Smooth muscle cell of the pulmonary artery (primary cell): ENCODE results near the gene RAPGEF1. TPM values are rescaled to one million over a fixed set of nuclear protein-coding genes. Genes with fewer than 3 reads are reported as not detected.

Experiments used
- total RNA-seq: library from RNA; depleted of rRNA; stranded (reverse); fragments of >200 nt; gene quantifications from 2 replicates; pipeline ENCODE4 v1.2.3, GENCODE V29; 2014

Gene RAPGEF1, protein sequence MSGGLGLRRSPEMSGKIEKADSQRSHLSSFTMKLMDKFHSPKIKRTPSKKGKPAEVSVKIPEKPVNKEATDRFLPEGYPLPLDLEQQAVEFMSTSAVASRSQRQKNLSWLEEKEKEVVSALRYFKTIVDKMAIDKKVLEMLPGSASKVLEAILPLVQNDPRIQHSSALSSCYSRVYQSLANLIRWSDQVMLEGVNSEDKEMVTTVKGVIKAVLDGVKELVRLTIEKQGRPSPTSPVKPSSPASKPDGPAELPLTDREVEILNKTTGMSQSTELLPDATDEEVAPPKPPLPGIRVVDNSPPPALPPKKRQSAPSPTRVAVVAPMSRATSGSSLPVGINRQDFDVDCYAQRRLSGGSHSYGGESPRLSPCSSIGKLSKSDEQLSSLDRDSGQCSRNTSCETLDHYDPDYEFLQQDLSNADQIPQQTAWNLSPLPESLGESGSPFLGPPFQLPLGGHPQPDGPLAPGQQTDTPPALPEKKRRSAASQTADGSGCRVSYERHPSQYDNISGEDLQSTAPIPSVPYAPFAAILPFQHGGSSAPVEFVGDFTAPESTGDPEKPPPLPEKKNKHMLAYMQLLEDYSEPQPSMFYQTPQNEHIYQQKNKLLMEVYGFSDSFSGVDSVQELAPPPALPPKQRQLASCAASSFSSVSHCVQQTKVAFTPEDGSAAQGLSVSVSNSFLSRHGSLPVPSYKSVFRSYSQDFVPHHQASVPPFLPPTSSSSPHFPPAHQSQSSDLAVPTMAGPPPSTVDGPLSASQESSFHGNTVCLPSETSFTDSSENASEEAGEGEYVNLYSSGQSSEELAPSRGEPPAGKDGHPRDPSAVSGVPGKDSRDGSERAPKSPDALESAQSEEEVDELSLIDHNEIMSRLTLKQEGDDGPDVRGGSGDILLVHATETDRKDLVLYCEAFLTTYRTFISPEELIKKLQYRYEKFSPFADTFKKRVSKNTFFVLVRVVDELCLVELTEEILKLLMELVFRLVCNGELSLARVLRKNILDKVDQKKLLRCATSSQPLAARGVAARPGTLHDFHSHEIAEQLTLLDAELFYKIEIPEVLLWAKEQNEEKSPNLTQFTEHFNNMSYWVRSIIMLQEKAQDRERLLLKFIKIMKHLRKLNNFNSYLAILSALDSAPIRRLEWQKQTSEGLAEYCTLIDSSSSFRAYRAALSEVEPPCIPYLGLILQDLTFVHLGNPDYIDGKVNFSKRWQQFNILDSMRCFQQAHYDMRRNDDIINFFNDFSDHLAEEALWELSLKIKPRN (N-terminal part only)
- 22.7 and 31.9 TPM in 2 replicates for total RNA-seq

DNA sequence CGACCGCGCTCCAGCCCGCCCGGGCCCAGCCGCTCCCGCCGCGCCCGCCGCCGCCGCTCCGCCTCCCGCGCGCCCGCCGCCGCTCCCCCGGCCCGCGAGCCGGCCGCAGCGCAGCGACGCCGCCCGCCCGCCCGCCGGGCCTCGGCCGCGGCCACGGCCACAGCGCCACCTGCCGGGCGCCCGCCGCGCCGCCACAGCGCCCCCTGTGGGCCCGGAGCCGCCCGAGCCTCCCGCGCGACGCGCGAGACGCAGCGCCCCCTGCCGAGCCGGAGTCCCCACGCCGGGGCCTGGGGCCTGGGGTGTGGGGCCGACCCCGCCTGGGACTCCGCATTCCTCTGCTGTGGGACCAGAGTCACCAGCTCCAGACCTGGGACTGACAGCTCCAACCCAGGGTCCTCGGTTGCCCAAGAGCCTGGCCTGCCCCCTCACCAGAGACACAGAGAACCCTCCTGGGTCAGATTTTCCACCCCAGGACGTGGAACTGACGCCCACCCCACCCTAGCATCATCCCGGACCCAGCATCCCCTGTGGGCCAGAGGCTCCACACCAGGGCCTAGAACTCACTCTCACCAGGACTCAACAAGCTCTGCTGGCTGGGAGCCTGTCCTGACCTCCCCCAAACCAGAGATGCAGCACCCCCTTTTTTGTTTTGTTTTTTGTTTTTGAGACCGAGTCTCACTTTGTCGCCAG lies at the start of gene RAPGEF1:
TSS of gene RAPGEF1 (minus strand) at position 118 of the 690 bp plus-strand sequence. CDS start 246 bp downstream, outside the sequence.

DNA sequence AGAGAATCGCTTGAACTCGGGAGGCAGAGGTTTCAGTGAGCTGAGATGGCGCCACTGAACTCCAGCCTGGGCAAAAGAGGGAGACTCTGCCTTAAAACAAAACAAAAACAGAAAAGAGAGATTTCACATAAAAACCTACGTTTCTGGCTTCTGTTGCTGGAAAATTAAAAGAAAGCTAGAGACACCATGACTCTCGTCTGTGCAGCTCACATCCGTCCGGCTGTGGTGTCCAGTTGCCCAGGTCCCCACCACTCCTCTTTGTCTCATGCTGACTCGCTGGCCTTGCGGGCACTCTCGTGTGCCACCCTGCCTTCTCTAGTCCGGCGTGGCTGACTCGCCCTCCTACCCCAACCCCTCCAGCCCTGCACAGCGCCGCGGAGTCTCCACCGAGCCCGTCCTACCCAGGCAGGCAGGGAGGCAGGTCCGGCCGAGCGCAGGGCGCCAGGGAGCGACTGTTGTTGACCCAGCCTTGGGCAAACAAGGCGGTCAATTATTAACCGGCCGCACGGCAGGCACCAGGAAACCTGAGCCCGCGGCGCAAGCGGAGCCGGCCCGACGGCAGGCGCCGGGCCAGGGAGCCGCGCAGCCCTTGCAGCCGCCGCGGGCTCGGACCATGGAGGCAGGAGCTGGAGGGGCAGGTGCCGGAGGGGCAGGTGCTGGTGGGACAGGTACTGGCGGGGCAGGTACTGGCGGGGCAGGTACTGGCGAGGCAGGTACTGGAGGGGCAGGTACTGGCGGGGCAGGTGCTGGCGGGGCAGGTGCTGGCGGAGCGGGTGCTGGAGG lies 194.7 kb downstream of the RAPGEF1 start, which contains the start of gene PRRT1B:
TSS of gene PRRT1B (plus strand) at position 521 of the 783 bp plus-strand sequence. CDS start at position 614, 93 bp downstream.

DNA sequence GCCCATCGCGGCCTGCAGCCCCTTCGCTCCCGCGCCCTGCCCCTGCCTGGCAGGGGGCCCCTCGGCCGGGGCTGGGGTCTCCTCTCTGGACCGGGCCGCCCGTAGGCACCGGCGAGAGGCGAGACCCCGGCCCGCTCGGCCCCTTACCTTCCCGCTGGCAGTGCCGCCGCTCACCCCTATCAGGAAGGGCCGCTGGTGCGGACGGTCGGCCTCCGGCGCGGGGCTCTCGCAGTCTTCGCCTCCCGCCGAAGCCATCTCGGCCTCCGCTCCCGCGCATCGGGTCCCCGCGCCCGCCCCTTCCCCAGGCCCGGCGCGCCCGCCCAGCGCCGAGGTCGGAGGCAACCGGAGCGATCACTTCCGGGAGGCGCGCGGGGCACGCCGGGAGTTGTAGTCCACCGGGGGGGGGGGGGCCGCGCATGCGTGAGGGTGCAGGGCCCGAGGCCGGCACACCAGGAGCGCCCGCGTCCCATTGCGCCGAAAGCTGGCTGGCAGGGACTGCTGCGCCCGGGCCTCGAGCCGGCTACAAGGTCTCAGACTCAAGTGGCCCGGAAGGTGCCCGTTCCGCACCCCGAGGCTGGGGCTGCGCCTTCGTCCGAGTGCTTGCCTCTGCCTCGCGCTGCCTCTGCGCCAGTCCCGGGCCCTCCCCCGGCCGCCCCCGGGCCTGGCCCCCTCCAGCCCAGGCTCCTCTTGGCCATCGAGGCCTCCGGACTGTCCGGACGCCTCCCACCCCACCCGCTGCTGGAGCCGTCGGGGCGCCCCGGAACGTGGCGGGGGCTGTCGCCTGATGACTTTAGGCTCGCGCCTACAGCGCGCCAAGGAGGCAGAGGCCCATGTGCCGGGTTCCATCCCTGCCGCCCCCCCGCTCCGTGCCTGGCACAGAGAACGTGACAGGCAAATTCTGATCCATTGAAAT lies 208.7 kb downstream of the RAPGEF1 start, which contains the start of gene UCK1:
TSS of gene UCK1 (minus strand) at position 344 of the 913 bp plus-strand sequence. CDS start at position 255, 89 bp downstream.

Other genes with a start within 250 kb of the RAPGEF1 start
- gene POMT1, start 237.2 kb downstream of the RAPGEF1 start, total RNA-seq, result 36.2 and 40.2 TPM in 2 replicates
- gene UCK1, start 208.8 kb downstream of the RAPGEF1 start, total RNA-seq, result 17.1 and 17.8 TPM in 2 replicates
- not detected in 2 replicates for gene PRRT1B, start 194.6 kb downstream of the RAPGEF1 start, total RNA-seq